OCI-M2 (cell line): Measurements from ENCODE around the gene ARFGAP1.

Source experiments
- DNase-seq: peaks from one replicate; lab custom pipeline; 2025; ENCODE audit not compliant: unreplicated experiment; lab: John Stamatoyannopoulos, UW

The ARFGAP1 gene

DNA sequence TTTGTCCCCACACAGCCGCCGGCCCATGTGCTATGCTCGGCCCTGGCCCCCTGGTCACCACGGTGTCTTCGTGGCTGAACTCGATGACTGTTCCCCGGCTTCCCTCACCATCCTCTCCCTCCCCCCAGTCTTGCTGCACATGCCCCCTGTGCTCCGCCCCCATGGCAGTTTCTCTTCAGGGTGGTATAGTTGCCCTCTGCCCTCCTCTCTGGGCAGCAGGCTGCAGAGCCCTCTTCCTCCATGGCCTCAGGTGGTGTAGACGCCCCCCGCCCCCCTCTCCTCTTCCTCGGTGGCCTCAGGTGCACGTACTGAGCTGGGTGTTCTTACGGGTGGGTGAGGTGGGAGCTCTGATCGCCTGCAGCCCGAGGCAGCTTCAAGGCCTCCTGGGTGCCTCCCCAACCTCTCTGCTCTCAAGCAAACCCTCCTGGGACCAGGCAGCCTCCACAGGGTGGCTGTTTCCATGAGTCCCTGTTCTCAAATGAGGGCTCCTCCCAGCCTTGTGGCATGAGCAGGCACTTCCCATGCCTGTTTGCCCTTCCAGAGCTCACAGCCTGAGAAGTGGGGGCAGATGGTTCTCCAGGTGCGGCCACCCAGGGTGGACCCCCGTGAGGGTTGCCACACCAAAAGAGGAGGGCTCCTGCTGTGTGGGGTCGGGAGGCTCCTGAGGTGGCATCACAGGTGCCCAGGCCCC, 45.1 kb downstream of the ARFGAP1 start:
- no peak for DNase-seq

DNA sequence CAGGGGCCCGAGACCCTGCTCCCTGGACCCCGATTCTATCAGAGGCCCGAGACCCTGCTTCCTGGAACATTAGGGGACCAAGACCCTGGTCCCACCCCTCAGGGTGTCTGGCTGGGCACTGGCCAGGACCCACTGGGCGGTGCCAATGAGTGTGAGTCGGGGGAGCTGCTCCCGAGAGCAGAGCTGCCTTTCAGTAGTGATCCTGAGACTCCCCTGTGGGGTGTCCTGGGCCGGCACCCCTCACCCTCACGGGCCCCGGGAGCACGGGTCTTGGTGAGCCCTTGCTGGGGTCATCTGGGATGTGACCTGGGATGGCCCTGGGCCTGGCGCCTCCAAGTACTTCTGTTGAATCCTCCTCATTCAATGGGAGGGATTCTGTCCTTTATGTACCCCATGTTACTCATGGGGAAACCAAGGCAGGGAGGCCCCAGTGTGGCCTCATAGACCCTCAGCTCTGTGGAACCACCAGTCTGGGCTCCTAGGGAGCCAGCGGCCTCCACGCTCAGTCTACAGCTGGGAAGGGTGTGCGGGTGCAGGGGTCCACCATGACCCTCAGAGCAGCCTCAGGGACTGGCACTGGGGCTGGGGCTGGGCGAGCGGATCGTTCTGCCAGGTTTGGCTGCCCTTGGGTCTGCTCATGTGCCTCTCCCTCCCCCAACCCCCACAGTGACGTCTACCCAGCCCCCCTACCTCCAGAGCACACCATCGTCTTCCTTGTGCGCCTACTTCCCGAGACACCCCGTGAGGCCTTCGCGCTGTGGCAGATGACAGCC, 46.0 kb downstream of the ARFGAP1 start:
- DNase-seq, result no peak

DNA sequence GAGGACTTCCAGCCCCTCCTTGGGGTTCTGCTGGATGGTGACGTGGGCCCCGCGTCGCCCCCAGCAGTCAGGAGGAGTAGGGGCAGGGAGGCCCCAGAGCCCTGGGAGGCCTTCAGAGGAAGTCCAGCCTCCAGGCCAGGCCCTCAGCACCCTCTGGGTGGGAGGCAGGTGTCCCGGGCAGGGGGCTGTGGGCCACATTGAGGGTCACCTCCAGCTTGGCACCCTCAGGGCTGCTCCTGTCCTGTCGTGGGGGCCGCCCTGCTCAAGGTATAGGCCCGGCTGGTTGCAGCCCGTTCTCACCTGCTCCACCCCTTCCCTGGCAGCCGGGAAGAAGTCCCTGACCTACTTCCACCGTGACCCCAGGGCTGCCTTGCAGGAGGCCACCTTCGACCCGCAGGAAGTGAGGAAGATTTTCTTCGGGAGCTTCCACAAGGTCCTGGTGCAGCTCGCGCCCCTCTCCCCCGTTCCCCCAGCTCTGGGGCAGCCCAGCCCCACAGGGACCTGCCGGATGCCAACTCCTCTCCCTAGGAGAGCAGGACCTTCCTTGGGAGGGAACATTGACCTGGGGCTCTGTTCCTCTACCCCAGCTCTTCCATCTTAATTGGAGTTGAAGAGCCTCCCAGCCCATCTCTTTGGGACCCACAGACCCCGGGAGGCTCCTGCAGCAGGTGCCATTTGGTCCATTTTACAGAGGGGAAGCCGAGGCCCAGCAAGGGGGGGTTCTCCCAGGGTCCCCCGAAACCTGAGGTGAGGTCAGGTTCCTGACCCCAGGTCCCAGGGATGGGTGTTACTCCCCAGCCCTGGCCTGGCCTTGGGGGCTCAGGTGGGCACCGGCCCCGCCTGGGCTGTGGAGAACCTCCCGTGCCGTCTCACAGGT, 46.8 kb downstream of the ARFGAP1 start:
- no peak for DNase-seq

DNA sequence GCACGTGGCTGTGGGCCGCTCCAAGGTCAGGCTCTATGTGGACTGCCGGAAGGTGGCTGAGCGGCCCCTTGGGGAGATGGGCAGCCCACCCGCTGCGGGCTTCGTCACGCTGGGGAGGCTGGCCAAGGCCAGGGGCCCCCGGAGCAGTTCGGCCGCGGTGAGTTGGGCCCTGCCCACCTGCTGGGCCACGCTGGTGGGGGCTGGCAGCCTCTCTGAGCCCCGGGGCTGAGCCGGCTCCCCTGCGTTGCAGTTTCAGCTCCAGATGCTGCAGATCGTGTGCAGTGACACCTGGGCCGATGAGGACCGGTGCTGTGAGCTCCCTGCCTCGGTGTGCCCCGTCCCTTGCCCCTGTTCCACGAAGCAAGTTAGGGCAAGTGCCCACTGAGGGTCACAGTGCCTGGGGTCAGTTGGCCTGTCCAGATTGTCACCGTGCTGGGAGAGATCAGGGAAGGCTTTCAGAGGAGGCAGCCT, 47.5 kb downstream of the ARFGAP1 start:
- DNase-seq, result no peak

DNA sequence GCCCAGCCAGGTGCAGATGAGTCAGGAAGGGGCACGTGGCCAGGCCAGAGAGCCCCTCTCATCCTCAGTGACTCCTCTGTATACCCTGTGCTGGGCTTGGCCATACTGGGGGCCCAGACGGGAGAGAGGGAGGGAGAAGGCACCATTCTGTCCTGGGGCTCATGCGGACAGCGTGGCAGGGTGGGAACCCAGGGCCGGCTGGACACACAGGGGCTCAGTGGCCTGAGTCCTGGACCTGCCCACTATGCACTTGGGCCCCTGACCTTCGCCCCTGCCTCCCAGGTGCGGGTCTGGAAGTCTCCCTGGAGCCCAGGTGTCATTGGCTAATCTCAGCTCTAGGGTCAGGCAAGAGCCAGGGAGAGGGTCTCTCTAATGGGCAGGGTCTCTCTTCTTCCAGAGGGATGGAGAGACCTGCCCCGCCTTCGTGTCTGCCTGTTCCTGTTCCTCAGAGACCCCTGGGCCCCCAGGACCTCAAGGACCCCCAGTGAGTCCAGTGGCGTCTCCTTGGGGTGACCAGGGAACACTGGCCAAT, 48.1 kb downstream of the ARFGAP1 start:
- no peak for DNase-seq

DNA sequence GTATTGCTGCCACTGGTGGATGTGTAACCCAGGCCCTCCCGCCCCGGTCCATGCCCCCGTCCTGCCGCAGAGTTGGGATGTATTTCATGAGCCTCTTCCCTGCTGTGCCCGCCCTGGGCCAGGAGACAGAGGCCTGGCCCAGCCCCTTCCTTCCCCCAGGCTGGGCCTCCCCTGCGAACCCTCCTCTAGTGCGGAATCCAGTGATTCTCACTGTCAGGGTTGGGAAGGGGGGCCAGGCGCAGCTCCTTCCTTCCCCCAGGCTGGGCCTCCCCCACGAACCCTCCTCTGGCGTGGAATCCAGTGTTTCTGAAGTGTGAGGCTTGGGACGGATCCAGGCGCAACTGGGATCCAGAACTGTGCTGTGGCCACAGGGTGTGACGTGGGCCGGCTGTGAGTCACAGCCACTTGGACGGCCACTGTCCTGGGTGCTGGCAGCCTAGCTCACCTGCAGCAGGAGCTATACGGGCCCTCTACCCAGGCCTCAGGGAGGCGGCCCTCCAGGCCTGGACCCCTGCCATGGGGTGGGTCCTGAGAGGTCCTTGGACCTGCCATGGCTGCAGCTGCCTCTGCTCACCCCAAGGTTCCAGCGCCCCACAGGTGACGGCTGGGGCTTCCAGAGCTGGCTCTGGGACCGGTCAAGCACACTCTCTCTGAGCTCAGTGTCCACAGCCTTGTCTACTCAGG, 48.7 kb downstream of the ARFGAP1 start:
- DNase-seq, result no peak

DNA sequence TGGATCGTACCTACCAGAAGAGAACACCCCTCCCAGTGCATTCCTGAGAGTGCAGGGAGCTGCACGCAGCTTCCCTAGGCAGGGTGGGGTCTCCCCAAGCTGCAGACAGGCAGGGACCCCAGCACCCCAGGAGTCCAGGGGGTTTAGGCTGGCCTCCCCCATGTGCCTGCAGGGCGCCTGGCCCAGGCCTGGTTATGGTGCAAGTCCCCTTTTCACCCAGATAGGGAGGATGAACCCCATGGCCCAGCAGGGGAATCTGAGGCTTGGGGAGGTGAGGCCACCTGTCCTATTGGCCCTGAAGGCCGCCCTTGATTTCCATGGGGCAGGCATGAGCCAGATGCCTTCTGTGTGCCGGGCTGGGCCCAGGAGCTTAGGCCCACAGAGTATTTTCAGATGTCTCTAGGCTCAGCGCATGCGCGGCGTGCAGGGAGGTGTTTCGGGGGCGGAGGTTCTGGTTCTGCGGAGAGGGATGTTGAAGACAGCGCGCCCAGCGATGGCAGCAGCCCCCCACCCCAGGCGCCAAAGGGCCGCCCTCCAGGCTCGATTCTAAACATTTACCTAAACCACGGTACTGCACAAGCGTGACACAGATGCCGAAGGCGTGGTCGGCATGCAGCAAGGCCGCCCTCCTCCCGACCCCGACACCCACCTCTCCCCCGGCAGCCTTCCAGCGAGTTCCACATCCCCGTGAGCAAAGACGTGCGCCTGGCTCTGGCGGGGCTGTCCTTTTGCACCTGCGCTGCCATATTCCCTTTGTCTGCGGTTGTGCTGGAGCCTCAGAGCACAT, 49.7 kb downstream of the ARFGAP1 start:
- no peak for DNase-seq

DNA sequence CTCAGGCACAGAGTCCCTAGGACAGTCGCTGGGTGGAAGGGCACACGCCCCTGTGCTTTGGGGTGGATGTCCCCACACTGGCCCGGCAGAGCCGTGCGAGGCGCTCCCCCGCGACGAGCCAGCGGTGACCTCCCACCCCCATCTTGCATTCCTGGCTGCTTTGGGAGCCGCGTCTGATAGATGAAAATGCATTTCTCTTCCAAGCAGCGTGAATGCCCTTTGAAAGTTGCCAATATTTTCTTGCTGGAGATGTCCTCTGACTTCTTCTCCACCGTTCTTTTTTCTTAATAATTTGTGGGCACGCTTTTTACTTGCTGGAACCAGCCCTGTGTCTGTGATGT, 50.3 kb downstream of the ARFGAP1 start:
- DNase-seq, result no peak

DNA sequence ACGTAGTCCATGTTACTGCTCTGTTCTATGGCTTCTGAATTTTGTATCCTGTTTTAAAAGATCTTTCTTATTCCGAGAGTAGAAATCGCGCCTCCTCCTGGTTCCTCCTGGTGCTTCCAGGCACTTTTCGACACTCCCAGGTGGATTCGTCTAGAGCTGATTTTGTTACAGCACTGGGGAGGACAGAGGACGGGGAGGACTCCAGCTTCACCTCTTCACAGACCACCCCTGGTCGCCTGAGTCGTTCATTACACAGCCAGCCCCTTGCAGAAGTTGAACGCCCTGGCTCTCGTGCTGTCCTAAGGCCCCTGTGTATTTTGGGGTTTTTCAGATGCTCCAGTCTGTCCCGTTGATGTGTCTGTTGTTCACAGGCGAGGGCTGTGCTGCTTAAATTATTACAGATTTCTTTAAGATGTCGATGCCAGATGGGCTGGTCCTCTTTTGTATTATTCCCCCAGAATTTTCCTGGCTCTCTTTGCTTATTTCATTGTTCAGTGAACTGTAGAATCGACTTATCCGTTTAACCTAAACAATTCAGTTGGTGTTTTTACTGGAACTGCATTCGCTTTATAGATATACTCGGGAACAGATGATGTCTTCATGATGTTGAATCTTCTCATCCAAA, 50.9 kb downstream of the ARFGAP1 start:
- DNase-seq, result no peak

DNA sequence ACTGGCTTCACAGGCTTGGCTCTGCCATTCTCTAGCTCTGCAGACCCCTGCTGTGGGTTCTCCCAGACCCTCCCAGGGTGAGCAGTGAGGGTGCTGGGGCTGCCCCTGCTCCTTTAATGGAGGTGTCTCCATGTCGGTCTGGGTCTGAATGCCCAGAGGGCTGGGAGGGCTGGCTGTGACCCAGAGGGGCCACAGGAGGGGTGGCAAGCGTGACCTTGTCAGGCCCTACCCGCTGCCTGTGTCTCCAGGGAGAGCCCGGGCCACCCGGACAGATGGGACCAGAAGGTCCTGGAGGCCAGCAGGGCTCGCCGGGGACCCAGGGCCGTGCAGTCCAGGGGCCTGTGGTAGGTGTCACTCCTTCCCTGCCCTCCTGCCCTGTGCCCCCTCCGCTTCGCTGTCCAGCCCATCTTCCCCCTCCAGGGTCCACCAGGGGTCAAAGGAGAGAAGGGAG, 52.4 kb downstream of the ARFGAP1 start:
- DNase-seq, result no peak

DNA sequence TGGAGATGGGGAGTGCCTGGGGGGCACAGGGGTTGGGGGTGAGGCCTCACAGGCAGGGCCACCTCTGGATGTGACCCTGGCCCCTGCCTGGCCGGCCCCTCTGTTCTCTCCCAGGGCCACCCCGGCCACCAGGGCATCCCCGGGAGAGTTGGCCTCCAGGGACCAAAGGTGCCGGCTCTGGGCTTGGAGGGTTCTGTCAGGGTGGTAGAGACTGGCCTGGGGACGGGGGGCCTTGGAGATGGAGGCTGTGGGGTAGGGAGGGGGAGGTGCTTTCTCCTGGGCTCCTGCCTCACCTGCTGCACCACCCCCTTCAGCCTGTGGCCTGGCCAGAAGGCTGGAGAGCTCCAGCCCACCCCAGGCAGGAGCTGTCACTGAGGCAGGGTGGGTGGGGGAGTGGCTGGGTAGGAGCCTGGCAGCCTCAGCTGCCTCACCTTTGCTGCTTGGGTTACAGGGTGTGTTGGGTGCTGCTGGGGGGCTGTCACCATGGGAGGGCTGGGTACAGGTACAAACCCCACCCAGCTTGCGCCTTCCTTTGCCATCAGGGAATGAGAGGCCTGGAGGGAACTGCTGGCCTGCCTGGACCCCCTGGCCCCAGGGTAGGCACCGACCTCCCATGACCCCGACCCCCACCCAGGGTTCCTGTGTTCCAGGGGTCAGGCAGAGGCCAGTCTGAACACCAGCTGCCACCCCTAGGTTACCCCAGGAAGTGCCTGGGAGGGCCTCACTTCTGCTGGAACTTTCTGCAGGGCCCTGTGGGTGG, 53.1 kb downstream of the ARFGAP1 start:
- no peak for DNase-seq

DNA sequence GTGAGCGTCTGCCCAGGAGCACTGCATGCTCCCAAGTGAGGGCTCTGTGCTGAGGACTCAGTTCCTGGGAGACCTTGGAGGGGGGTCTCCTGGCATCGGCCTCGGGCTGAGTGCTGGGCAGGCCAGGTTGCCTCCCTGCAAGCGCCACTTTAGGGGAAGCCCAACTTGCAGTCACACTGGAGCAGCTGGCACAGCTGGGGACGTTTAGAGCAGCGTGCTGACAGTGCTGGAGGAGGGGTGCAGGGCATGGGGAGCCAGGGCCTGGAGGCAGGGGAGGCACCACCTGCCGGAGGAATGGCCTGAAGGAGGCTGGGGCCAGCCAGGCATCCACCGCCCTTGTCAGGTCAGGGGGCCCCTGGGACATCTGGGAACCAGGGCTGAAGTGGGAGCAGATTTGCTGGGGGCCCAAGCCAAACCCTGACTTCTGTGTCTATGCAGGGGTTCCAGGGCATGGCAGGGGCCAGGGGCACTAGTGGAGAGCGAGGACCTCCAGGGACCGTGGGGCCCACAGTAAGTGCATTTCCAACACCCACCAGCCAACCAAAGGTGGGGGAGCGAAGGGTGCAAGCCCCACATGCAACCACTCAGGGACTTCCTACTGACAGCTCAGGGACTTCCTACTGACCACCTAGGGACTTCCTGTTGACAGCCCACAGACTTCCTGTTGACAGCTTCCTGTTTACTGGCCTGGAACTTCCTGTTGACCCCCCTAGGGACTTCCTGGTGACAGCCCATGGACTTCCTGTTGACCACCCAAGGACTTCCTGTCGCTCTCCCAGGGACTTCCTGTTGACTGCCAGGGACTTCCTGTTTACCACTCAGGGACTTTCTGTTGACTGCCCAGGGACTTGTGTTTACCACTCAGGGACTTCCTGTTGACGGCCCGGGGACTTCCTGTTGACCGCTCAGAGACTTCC, 54.0 kb downstream of the ARFGAP1 start:
- no peak for DNase-seq

DNA sequence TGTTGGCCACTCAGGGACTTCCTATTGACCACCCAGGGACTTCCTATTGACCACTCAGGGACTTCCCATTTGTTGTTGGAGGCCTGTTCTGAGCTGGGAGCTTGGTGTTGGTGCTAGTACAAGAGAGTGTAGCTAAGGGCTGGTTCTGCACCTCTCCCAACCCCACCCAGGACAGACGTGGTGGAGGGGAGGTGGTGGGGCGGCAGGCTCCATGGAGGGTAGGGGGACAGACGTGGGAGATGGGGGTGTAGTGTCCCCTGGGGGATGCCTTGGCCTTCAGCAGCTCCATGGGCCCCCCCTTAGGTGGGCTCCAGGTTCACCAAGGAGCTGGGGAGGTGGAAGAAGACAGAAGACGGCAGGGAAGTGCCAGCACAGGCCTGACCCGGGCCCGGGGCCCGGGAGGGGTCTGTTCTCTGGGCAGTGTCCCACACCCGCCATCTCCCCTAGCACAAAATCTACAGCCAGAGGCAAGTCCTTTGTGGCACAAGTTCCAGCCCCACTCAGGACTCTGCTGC, 54.7 kb downstream of the ARFGAP1 start:
- DNase-seq, result no peak

DNA sequence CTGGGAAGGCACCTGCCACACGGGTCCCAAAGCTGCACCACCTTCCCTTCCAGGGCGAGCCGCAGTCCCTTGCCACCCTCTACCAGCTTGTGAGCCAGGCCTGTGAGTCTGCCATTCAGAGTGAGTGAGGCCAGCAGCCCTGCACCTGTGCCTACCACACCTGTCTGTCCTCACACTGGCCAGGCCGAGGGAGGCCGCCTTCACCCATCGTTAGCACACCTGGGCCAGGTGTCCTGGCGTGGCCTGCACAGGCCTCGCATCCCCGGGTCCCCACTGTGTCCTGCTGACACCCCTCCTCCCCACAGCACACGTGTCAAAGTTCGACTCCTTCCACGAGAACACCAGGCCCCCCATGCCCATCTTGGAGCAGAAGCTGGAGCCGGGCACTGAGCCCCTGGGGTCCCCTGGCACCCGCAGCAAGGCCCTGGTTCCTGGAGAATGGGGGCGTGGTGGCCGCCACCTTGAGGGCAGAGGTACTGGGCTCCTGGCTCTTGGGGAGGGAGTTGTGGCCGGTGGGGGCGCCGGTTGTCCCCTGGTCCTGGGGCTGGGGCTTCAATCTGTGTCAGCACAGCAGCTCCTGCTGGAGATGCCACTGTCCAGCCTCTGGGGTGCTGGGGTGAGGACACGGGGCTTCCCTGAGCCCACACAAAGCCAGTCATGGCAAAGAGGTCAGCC, 55.5 kb downstream of the ARFGAP1 start:
- no peak for DNase-seq

DNA sequence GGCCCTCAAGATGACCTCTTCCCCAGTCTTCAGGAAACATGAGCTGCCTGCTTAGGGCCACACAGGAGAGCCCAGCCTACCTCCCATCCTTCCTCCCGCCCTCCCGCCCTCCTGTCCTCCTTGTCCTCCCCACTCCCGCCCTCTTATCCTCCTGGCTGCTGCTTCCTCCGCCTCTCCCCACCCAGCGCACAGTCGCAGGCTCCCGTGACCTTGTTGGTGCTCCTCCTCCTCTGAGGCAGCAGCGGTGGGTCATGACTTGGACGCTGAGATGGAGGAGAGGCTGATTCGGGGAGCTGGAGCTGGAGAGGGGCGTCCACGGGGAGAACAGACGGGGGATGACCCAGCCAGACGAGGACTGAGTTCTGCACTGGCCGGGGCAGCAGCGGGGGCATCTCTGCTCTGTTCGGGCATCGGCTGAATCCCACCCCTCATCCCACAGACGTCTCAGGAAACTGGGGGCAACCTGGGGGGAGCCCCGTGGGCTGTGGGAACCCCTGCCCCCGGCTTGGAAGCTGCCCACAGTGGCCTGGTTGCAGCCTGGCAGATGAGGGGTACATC, 56.2 kb downstream of the ARFGAP1 start:
- no peak for DNase-seq

DNA sequence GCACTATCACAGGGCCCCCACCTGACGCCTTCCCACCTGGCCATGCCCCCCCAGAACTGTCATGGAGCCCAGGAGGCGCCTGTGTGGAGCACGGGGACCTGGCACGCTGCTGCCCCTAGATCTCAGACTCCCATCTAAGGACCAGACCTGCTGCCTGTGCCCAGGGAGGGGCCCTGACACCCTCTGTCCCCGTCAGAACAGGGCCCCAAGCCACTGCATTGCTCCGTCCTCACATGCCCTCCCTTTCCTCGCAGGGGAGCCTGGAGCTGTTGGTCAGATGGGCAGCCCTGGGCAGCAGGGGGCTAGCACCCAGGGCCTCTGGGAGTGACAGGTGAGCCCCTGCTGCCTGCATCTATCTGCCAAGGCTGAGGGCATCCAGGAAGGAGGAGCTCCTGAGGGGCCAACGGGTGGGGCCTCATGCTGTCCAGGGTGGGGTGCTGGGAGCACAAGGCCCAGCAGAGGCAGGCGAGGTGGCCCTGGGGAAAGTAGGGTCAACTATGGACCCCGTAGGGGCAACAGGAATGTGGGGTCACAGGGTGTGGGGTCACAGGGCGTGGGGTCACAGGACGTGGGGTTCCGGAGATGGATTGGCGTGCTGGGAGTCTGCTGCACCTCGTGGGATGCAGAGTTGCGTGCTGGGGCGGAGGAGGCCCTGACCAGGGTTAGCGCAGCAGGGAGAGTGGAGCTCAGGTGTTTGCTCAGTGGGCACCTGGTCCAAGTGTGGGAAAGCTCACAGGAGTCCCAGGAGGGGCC, 56.9 kb downstream of the ARFGAP1 start:
- no peak for DNase-seq
